Central memory CD8-positive, alpha-beta T cell (primary cell): Measurements from ENCODE around the gene SPOCD1.

Source experiments
- ATAC-seq: fragments of 150-1000 bp; cut with Tn5 transposase; replicated peaks from 2 replicates; pipeline ENCODE4 v1.10.0; 2022; ENCODE audit warnings: mild to moderate bottlenecking, moderate FRiP score, moderate number of reproducible peaks; ENCODE audit not compliant: poor library complexity, severe bottlenecking; ENCODE audit errors: extremely low read depth
- DNase-seq, 2 donors: peaks; one replicate each; pipeline ENCODE4 v3.0.0; 2021; ENCODE audit warnings: low spot score in 2 of 2
- H3K27ac Mint-ChIP-seq: one replicate; pipeline ENCODE4 v1.8.0; 2022; ENCODE audit warnings: low read depth, mild to moderate bottlenecking, moderate library complexity, mixed read lengths
- H3K27me3 Mint-ChIP-seq: one replicate; pipeline ENCODE4 v1.8.0; 2022; ENCODE audit warnings: mixed read lengths
- H3K36me3 Mint-ChIP-seq: one replicate; pipeline ENCODE4 v1.8.0; 2022; ENCODE audit warnings: mild to moderate bottlenecking, moderate library complexity, mixed read lengths; ENCODE audit not compliant: insufficient read depth
- H3K4me1 Mint-ChIP-seq: one replicate; pipeline ENCODE4 v1.8.0; 2022; ENCODE audit warnings: mixed read lengths
- H3K4me3 Mint-ChIP-seq: one replicate; pipeline ENCODE4 v1.8.0; 2022; ENCODE audit warnings: mild to moderate bottlenecking, moderate library complexity, mixed read lengths
- H3K9me3 Mint-ChIP-seq: one replicate; pipeline ENCODE4 v1.8.0; 2022; ENCODE audit warnings: mixed read lengths

Gene SPOCD1

GRCh38 chr1:31778763-31779488 is 36.9 kb downstream of the SPOCD1 start:
- no peak for ATAC-seq
- no peaks in the 10 kb centered on the region for H3K4me1 Mint-ChIP-seq

GRCh38 chr1:31776516-31776915 is 39.3 kb downstream of the SPOCD1 start:
- ATAC-seq (no peak), DNase-seq (no peak)
- no peaks in the 10 kb centered on the region for H3K9me3 Mint-ChIP-seq
- peaks cover 4% of the 10 kb centered on the region for H3K36me3 Mint-ChIP-seq
- no peak overlapping the region for H3K27ac Mint-ChIP-seq
- H3K4me3 Mint-ChIP-seq, result no peak overlapping the region
- peaks cover 66% of the 10 kb centered on the region for H3K27me3 Mint-ChIP-seq
- peaks cover 17% of the 10 kb centered on the region for H3K4me1 Mint-ChIP-seq

More at GRCh38 chr1:31778763-31779488, 36.9 kb downstream of the SPOCD1 start:
- no peak for DNase-seq
- peaks cover 49% of the 10 kb centered on the region for H3K27me3 Mint-ChIP-seq
- no peaks in the 10 kb centered on the region for H3K9me3 Mint-ChIP-seq
- peaks cover 2% of the 10 kb centered on the region for H3K36me3 Mint-ChIP-seq
- no peak overlapping the region for H3K4me3 Mint-ChIP-seq
- no peak overlapping the region for H3K27ac Mint-ChIP-seq

GRCh38 chr1:31776032-31776431 is 39.8 kb downstream of the SPOCD1 start:
- H3K36me3 Mint-ChIP-seq, result peaks cover 4% of the 10 kb centered on the region
- DNase-seq, result no peak
- no peak for ATAC-seq
- H3K4me1 Mint-ChIP-seq, result peaks cover 17% of the 10 kb centered on the region
- H3K27me3 Mint-ChIP-seq, result peaks cover 61% of the 10 kb centered on the region
- H3K27ac Mint-ChIP-seq, result no peak overlapping the region
- no peaks in the 10 kb centered on the region for H3K9me3 Mint-ChIP-seq
- no peak overlapping the region for H3K4me3 Mint-ChIP-seq

GRCh38 chr1:31775210-31775999 is 40.4 kb downstream of the SPOCD1 start:
- peaks cover 4% of the 10 kb centered on the region for H3K36me3 Mint-ChIP-seq
- H3K27me3 Mint-ChIP-seq, result peaks cover 57% of the 10 kb centered on the region
- peaks cover 17% of the 10 kb centered on the region for H3K4me1 Mint-ChIP-seq
- no peak for ATAC-seq
- H3K4me3 Mint-ChIP-seq, result no peak overlapping the region
- H3K27ac Mint-ChIP-seq, result no peak overlapping the region
- DNase-seq, result no peak
- no peaks in the 10 kb centered on the region for H3K9me3 Mint-ChIP-seq

- no peak for DNase-seq
- no peak for ATAC-seq
- Mint-ChIP-seq H3K4me1 (peaks cover 18% of the 10 kb centered on the region), H3K27me3 (peaks cover 57% of the 10 kb centered on the region), H3K27ac (no peak overlapping the region), H3K36me3 (peaks cover 3% of the 10 kb centered on the region), H3K4me3 (no peak overlapping the region), H3K9me3 (no peaks in the 10 kb centered on the region)
Measured at GRCh38 chr1:31774495-31774894, 41.3 kb downstream of the SPOCD1 start.

- ATAC-seq (no peak), DNase-seq (no peak)
- no peaks in the 10 kb centered on the region for H3K9me3 Mint-ChIP-seq
- peaks cover 24% of the 10 kb centered on the region for H3K4me1 Mint-ChIP-seq
- H3K36me3 Mint-ChIP-seq, result peaks cover 3% of the 10 kb centered on the region
- H3K27ac Mint-ChIP-seq, result no peak overlapping the region
- H3K4me3 Mint-ChIP-seq, result no peak overlapping the region
- peaks cover 57% of the 10 kb centered on the region for H3K27me3 Mint-ChIP-seq
Measured at GRCh38 chr1:31773861-31774260, 42.0 kb downstream of the SPOCD1 start.

GRCh38 chr1:31772669-31773248 is 43.1 kb downstream of the SPOCD1 start:
- peak; percentile 47 for ATAC-seq
- no peak for DNase-seq
- peaks cover 55% of the 10 kb centered on the region for H3K27me3 Mint-ChIP-seq
- H3K27ac Mint-ChIP-seq, result peak overlapping the region; percentile 33
- H3K4me3 Mint-ChIP-seq, result peak overlapping the region; percentile 91
- H3K4me1 Mint-ChIP-seq, result peaks cover 27% of the 10 kb centered on the region
- peaks cover 5% of the 10 kb centered on the region for H3K36me3 Mint-ChIP-seq
- no peaks in the 10 kb centered on the region for H3K9me3 Mint-ChIP-seq

GRCh38 chr1:31771891-31772668 is 43.7 kb downstream of the SPOCD1 start:
- peak overlapping the region; percentile 91 for H3K4me3 Mint-ChIP-seq
- H3K4me1 Mint-ChIP-seq, result peaks cover 27% of the 10 kb centered on the region
- no peaks in the 10 kb centered on the region for H3K9me3 Mint-ChIP-seq
- DNase-seq, result no peak
- peak; percentile 58 for ATAC-seq
- peaks cover 48% of the 10 kb centered on the region for H3K27me3 Mint-ChIP-seq
- peak overlapping the region; percentile 33 for H3K27ac Mint-ChIP-seq
- peaks cover 5% of the 10 kb centered on the region for H3K36me3 Mint-ChIP-seq

- Mint-ChIP-seq H3K4me1 (peaks cover 27% of the 10 kb centered on the region), H3K27ac (no peak overlapping the region)
Measured at GRCh38 chr1:31769720-31770390, 46.0 kb downstream of the SPOCD1 start.

GRCh38 chr1:31768939-31769704 is 46.7 kb downstream of the SPOCD1 start:
- peaks cover 27% of the 10 kb centered on the region for H3K4me1 Mint-ChIP-seq

More at GRCh38 chr1:31769720-31770390, 46.0 kb downstream of the SPOCD1 start:
- no peak for DNase-seq
- Mint-ChIP-seq H3K27me3 (peaks cover 27% of the 10 kb centered on the region), H3K4me3 (no peak overlapping the region), H3K9me3 (no peaks in the 10 kb centered on the region), H3K36me3 (peaks cover 5% of the 10 kb centered on the region)
- ATAC-seq, result no peak

GRCh38 chr1:31768407-31768907 is 47.4 kb downstream of the SPOCD1 start:
- ATAC-seq (no peak), DNase-seq (no peak)
- no peak overlapping the region for H3K27ac Mint-ChIP-seq
- peaks cover 29% of the 10 kb centered on the region for H3K4me1 Mint-ChIP-seq
- no peak overlapping the region for H3K4me3 Mint-ChIP-seq
- peaks cover 8% of the 10 kb centered on the region for H3K36me3 Mint-ChIP-seq
- no peaks in the 10 kb centered on the region for H3K9me3 Mint-ChIP-seq
- peaks cover 13% of the 10 kb centered on the region for H3K27me3 Mint-ChIP-seq

More at GRCh38 chr1:31768939-31769704, 46.7 kb downstream of the SPOCD1 start:
- ATAC-seq, result no peak
- H3K27ac Mint-ChIP-seq, result no peak overlapping the region
- no peak overlapping the region for H3K4me3 Mint-ChIP-seq
- DNase-seq, result no peak
- H3K36me3 Mint-ChIP-seq, result peaks cover 8% of the 10 kb centered on the region
- no peaks in the 10 kb centered on the region for H3K9me3 Mint-ChIP-seq
- H3K27me3 Mint-ChIP-seq, result peaks cover 20% of the 10 kb centered on the region
